Large intestine (tissue), 3 donors: ENCODE measurements around the gene PTPRM. TPM values are rescaled to one million over a fixed set of nuclear protein-coding genes. Genes with fewer than 3 reads are reported as not detected.

Experiments
- DNase-seq, 2 donors: peaks; one replicate each; pipeline versions ENCODE4 v3.0.0 to v3.0.0-alpha.2; 2013
- H3K27ac ChIP-seq: one replicate; pipeline ENCODE4 v1.5.1; 2013; ENCODE audit warnings: low read length
- H3K27me3 ChIP-seq: 2 replicates; pipeline ENCODE4 v1.6.1; 2013; ENCODE audit warnings: low read length; ENCODE audit not compliant: control insufficient read depth, insufficient read depth
- H3K36me3 ChIP-seq: 2 replicates; pipeline ENCODE4 v1.6.1; 2013; ENCODE audit warnings: low read length; ENCODE audit not compliant: control insufficient read depth, insufficient read depth
- H3K4me1 ChIP-seq: one replicate; pipeline ENCODE4 v1.6.1; 2013; ENCODE audit warnings: low read length; ENCODE audit not compliant: control insufficient read depth, insufficient read depth
- H3K4me3 ChIP-seq: one replicate; pipeline ENCODE4 v1.5.1; 2013; ENCODE audit warnings: low read length
- H3K9me3 ChIP-seq: one replicate; pipeline ENCODE4 v1.6.1; 2013; ENCODE audit warnings: mild to moderate bottlenecking, low read depth, low read length, moderate library complexity; ENCODE audit not compliant: control insufficient read depth
- WGBS: methylation state at CpG from one replicate; pipeline ENCODE4 v1.1.5; 2013; ENCODE audit warnings: low lambda C conversion rate; ENCODE audit not compliant: insufficient coverage; 5-methylcytosine and 5-hydroxymethylcytosine counted together
- polyA plus RNA-seq: library from polyadenylated mRNA; unstranded; fragments of 120-200 nt; gene quantifications from one replicate; pipeline ENCODE4 v1.2.1, GENCODE V29; 2013

The PTPRM gene
- polyA plus RNA-seq, 1 donor: 27.2 TPM

GRCh38 chr18:7579918-7580542 is 12.9 kb downstream of the PTPRM start:
- no peaks in the 10 kb centered on the region for H3K36me3 ChIP-seq
- WGBS: 70% methylated on average over 2 of the region's 4 CpGs
- H3K9me3 ChIP-seq: no peaks in the 10 kb centered on the region
- DNase-seq: no peak
- no peak overlapping the region for H3K27ac ChIP-seq
- no peaks in the 10 kb centered on the region for H3K27me3 ChIP-seq
- no peak overlapping the region for H3K4me3 ChIP-seq
- H3K4me1 ChIP-seq: no peaks in the 10 kb centered on the region

GRCh38 chr18:7584646-7585275 is 17.6 kb downstream of the PTPRM start:
- Histone ChIP-seq H3K4me1 (no peaks in the 10 kb centered on the region), H3K9me3 (no peaks in the 10 kb centered on the region), H3K36me3 (no peaks in the 10 kb centered on the region), H3K27ac (no peak overlapping the region), H3K27me3 (no peaks in the 10 kb centered on the region), H3K4me3 (no peak overlapping the region)
- no peak for DNase-seq
- WGBS: no CpG with 5 or more reads among the region's 7 CpGs

- Histone ChIP-seq H3K4me3 (no peak overlapping the region), H3K36me3 (no peaks in the 10 kb centered on the region), H3K9me3 (no peaks in the 10 kb centered on the region), H3K27ac (no peak overlapping the region), H3K27me3 (no peaks in the 10 kb centered on the region), H3K4me1 (no peaks in the 10 kb centered on the region)
- no peak for DNase-seq
- WGBS: 100% methylated on average over 2 of the region's 4 CpGs
Measured at GRCh38 chr18:7585276-7585670, 18.2 kb downstream of the PTPRM start.

- WGBS: no CpG with 5 or more reads among the region's 1 CpG
- Histone ChIP-seq H3K36me3 (no peaks in the 10 kb centered on the region), H3K4me3 (no peak overlapping the region), H3K9me3 (no peaks in the 10 kb centered on the region), H3K27ac (no peak overlapping the region), H3K27me3 (no peaks in the 10 kb centered on the region), H3K4me1 (no peaks in the 10 kb centered on the region)
- DNase-seq: no peak
Measured at GRCh38 chr18:7586379-7586778, 19.3 kb downstream of the PTPRM start.

GRCh38 chr18:7590826-7591560 is 23.9 kb downstream of the PTPRM start:
- H3K27me3 ChIP-seq: no peaks in the 10 kb centered on the region
- H3K27ac ChIP-seq: no peak overlapping the region
- no peak overlapping the region for H3K4me3 ChIP-seq
- no peaks in the 10 kb centered on the region for H3K4me1 ChIP-seq
- no peaks in the 10 kb centered on the region for H3K9me3 ChIP-seq
- WGBS: no CpG with 5 or more reads among the region's 1 CpG
- no peaks in the 10 kb centered on the region for H3K36me3 ChIP-seq
- DNase-seq: no peak

- Histone ChIP-seq H3K9me3 (no peaks in the 10 kb centered on the region), H3K4me1 (no peaks in the 10 kb centered on the region), H3K27me3 (no peaks in the 10 kb centered on the region), H3K27ac (no peak overlapping the region), H3K36me3 (no peaks in the 10 kb centered on the region), H3K4me3 (no peak overlapping the region)
- no peak for DNase-seq
- 60% methylated on average over 1 of the region's 4 CpGs for WGBS
Measured at GRCh38 chr18:7592305-7593071, 25.4 kb downstream of the PTPRM start.

GRCh38 chr18:7593218-7593819 is 26.2 kb downstream of the PTPRM start:
- Histone ChIP-seq H3K4me3 (no peak overlapping the region), H3K36me3 (no peaks in the 10 kb centered on the region), H3K4me1 (no peaks in the 10 kb centered on the region), H3K27ac (no peak overlapping the region), H3K9me3 (no peaks in the 10 kb centered on the region), H3K27me3 (no peaks in the 10 kb centered on the region)
- no peak for DNase-seq
- 42% methylated on average over 2 of the region's 5 CpGs for WGBS

- Histone ChIP-seq H3K27ac (no peak overlapping the region), H3K36me3 (no peaks in the 10 kb centered on the region), H3K4me3 (no peak overlapping the region), H3K27me3 (no peaks in the 10 kb centered on the region), H3K4me1 (no peaks in the 10 kb centered on the region), H3K9me3 (no peaks in the 10 kb centered on the region)
- no CpG with 5 or more reads among the region's 4 CpGs for WGBS
- DNase-seq: no peak
Measured at GRCh38 chr18:7596147-7596546, 29.0 kb downstream of the PTPRM start.

GRCh38 chr18:7597500-7597899 is 30.4 kb downstream of the PTPRM start:
- Histone ChIP-seq H3K4me1 (no peaks in the 10 kb centered on the region), H3K9me3 (no peaks in the 10 kb centered on the region), H3K27me3 (no peaks in the 10 kb centered on the region), H3K4me3 (no peak overlapping the region), H3K27ac (no peak overlapping the region), H3K36me3 (no peaks in the 10 kb centered on the region)
- WGBS: 83% methylated on average over 2 of the region's 3 CpGs
- DNase-seq: no peak
